PC-3 (cell line): Measurements from ENCODE around the gene DGKG.

ENCODE experiments used
- EZH2 ChIP-seq: fragments of 300-600 bp; sonication (generic); IDR thresholded peaks from one replicate; pipeline ENCODE4 v1.6.1; 2017; ENCODE audit warnings: antibody characterized with exemption, mild to moderate bottlenecking, low read length; ENCODE audit not compliant: unreplicated experiment
- EZH2phosphoT487 ChIP-seq: fragments of 300-600 bp; sonication (generic); IDR thresholded peaks from 2 replicates; pipeline ENCODE4 v1.6.1; 2018; ENCODE audit warnings: mild to moderate bottlenecking, antibody characterized with exemption, low read length, borderline replicate concordance
- TF ChIP-seq, protein P1 (sequence below): fragments of 300-600 bp; sonication (generic); conservative IDR thresholded peaks from 2 replicates; pipeline ENCODE4 v1.5.1; 2017; ENCODE audit warnings: antibody characterized with exemption, low read depth, mild to moderate bottlenecking, low read length

DNA sequence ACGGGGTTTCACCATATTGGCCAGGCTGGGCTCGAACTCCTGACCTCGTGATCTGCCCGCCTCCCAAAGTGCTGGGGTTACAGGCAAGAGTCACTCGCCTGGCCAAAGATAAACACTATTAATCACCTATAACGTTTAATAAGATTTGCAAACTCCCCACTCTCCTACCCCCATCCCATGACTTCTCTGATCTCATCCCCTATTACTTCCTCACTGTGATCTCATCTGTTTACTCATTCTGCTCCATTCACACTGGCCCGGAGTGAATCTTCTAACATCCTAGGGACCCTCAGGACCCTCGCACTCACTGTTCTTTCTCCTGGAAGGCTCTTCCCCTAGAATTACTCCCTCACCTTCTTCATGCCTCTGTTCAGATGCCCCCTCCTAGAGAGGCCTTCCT lies 78.9 kb downstream of the DGKG start:
- TF ChIP-seq EZH2phosphoT487 (no peak), EZH2 (no peak)
- TF ChIP-seq, protein P1, sequence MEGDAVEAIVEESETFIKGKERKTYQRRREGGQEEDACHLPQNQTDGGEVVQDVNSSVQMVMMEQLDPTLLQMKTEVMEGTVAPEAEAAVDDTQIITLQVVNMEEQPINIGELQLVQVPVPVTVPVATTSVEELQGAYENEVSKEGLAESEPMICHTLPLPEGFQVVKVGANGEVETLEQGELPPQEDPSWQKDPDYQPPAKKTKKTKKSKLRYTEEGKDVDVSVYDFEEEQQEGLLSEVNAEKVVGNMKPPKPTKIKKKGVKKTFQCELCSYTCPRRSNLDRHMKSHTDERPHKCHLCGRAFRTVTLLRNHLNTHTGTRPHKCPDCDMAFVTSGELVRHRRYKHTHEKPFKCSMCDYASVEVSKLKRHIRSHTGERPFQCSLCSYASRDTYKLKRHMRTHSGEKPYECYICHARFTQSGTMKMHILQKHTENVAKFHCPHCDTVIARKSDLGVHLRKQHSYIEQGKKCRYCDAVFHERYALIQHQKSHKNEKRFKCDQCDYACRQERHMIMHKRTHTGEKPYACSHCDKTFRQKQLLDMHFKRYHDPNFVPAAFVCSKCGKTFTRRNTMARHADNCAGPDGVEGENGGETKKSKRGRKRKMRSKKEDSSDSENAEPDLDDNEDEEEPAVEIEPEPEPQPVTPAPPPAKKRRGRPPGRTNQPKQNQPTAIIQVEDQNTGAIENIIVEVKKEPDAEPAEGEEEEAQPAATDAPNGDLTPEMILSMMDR, result no peak
